Natural killer cell (primary cell): ENCODE data around the gene TOP3B. TPM values are rescaled to one million over a fixed set of nuclear protein-coding genes. Genes with fewer than 3 reads are reported as not detected.
A peak's percentile ranks its signal among the peaks of the same experiment; 100 is the strongest.

Source experiments
- ATAC-seq, 3 donors: fragments of 150-1000 bp in 2 of 3; fragments of 200-7000 bp in 1 of 3; cut with Tn5 transposase; 1 replicate in 1 of 3; 2 replicates in 2 of 3; pipeline ENCODE4 v1.10.0; 2021; ENCODE audit warnings: mild to moderate bottlenecking in 2 of 3, moderate library complexity in 2 of 3
- DNase-seq, 2 donors: peaks; one replicate each; pipeline versions ENCODE4 v3.0.0 to v3.0.0-alpha.2; 2013 to 2021; ENCODE audit warnings: mixed read lengths in 1 of 2
- H3K27ac ChIP-seq: one replicate; pipeline ENCODE4 v1.5.1; 2013; ENCODE audit warnings: mild to moderate bottlenecking, low read length
- H3K27me3 ChIP-seq: one replicate; pipeline ENCODE4 v1.6.1; 2013; ENCODE audit warnings: low read length; ENCODE audit not compliant: control insufficient read depth, insufficient read depth
- H3K36me3 ChIP-seq: one replicate; pipeline ENCODE4 v1.6.1; 2013; ENCODE audit warnings: low read length; ENCODE audit not compliant: control insufficient read depth, insufficient read depth
- H3K4me1 ChIP-seq: one replicate; pipeline ENCODE4 v1.6.1; 2013; ENCODE audit warnings: low read length; ENCODE audit not compliant: control insufficient read depth, insufficient read depth
- H3K4me3 ChIP-seq: one replicate; pipeline ENCODE4 v1.5.1; 2013; ENCODE audit warnings: low read length
- H3K9me3 ChIP-seq: one replicate; pipeline ENCODE4 v1.6.1; 2013; ENCODE audit warnings: low read length; ENCODE audit not compliant: control insufficient read depth, insufficient read depth
- H3K27ac Mint-ChIP-seq, 2 donors: one replicate each; pipeline ENCODE4 v1.8.0; 2022; ENCODE audit warnings: mild to moderate bottlenecking in 2 of 2, mixed read lengths in 2 of 2, moderate library complexity in 1 of 2
- H3K27me3 Mint-ChIP-seq, 2 donors: one replicate each; pipeline ENCODE4 v1.8.0; 2022; ENCODE audit warnings: low read depth in 2 of 2, mixed read lengths in 2 of 2
- H3K36me3 Mint-ChIP-seq: one replicate; pipeline ENCODE4 v1.8.0; 2022; ENCODE audit warnings: mixed read lengths
- H3K4me1 Mint-ChIP-seq, 2 donors: one replicate each; pipeline ENCODE4 v1.8.0; 2022; ENCODE audit warnings: mixed read lengths in 2 of 2
- H3K4me3 Mint-ChIP-seq: one replicate; pipeline ENCODE4 v1.8.0; 2022; ENCODE audit warnings: mild to moderate bottlenecking, moderate library complexity, mixed read lengths
- H3K9me3 Mint-ChIP-seq, 2 donors: one replicate each; pipeline ENCODE4 v1.8.0; 2022; ENCODE audit warnings: mixed read lengths in 2 of 2
- WGBS: methylation state at CpG from one replicate; pipeline ENCODE4 v1.1.7; 2013; ENCODE audit warnings: missing lambda C conversion rate; ENCODE audit not compliant: insufficient coverage; 5-methylcytosine and 5-hydroxymethylcytosine counted together
- intact Hi-C: fragments of 100-400 bp; cut with micrococcal nuclease; formaldehyde crosslinking; loops from one replicate; pipeline ENCODE4 v1.14.2; 2022
- total RNA-seq, 4 donors: library from RNA; stranded (reverse); fragments of 120-200 nt in 1 of 4; gene quantifications; one replicate each; pipeline versions ENCODE4 v1.2.3 to v1.2.4, GENCODE V29; 2013 to 2022
- TF ChIP-seq, protein P1 (sequence below): fragments of 200-600 bp; IDR thresholded peaks from one replicate; pipeline ENCODE4 v1.8.0; 2022; ENCODE audit warnings: antibody characterized with exemption

TOP3B gene
- total RNA-seq, 3 donors from 2014 or later (not counting 1 experiment from before 2014, with no cell fraction given) = 45.8 to 66.0 (median 62.7) TPM

DNA sequence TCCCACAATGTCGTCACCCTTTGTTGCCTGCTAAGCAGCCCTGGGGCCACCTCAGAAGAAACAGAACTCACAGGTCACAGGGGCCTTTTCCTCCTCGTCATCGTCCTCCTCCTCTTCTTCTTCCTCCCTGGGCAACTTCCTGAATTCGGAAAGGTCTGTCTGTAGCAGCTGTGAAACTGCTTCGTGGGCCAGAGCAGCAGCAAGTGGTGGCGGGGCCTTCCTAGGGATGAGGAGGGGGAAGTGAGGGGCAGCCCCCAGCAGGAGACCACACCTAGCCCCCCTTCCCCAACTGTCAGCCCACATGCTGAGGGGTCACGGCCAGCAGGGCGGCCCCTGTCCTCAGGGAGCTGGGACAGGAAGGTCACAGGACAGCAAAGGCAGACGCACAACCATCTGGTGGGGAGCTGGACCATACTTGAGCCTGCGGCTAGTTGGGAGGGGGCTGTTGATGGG is 43.1 kb downstream of the TOP3B start:
- no peak for ATAC-seq
- peak overlapping the region; percentile 56 for H3K4me3 Mint-ChIP-seq
- H3K27me3 Mint-ChIP-seq = no peaks in the 10 kb centered on the region
- 63% methylated on average over 10 of the region's 10 CpGs for whole genome bisulfite sequencing
- Histone ChIP-seq H3K27me3 (no peaks in the 10 kb centered on the region), H3K4me3 (no peak overlapping the region), H3K27ac (peak overlapping the region; percentile 55), H3K4me1 (peaks cover 63% of the 10 kb centered on the region), H3K36me3 (no peaks in the 10 kb centered on the region), H3K9me3 (no peaks in the 10 kb centered on the region)
- intact Hi-C loops = loop anchor here (2.0 kb wide), 1 partner anchor 13 kb away; the partner anchor contains the start of gene PPM1F
- H3K4me1 Mint-ChIP-seq = peaks cover 22 to 42% of the 10 kb centered on the region in 2 donors
- H3K36me3 Mint-ChIP-seq = no peaks in the 10 kb centered on the region
- H3K27ac Mint-ChIP-seq = peak overlapping the region; percentile 70 to 92
- H3K9me3 Mint-ChIP-seq = no peaks in the 10 kb centered on the region
- DNase-seq = peak in 1 of 2 donors; percentile 10
- TF ChIP-seq, protein P1, sequence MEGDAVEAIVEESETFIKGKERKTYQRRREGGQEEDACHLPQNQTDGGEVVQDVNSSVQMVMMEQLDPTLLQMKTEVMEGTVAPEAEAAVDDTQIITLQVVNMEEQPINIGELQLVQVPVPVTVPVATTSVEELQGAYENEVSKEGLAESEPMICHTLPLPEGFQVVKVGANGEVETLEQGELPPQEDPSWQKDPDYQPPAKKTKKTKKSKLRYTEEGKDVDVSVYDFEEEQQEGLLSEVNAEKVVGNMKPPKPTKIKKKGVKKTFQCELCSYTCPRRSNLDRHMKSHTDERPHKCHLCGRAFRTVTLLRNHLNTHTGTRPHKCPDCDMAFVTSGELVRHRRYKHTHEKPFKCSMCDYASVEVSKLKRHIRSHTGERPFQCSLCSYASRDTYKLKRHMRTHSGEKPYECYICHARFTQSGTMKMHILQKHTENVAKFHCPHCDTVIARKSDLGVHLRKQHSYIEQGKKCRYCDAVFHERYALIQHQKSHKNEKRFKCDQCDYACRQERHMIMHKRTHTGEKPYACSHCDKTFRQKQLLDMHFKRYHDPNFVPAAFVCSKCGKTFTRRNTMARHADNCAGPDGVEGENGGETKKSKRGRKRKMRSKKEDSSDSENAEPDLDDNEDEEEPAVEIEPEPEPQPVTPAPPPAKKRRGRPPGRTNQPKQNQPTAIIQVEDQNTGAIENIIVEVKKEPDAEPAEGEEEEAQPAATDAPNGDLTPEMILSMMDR = no peak

DNA sequence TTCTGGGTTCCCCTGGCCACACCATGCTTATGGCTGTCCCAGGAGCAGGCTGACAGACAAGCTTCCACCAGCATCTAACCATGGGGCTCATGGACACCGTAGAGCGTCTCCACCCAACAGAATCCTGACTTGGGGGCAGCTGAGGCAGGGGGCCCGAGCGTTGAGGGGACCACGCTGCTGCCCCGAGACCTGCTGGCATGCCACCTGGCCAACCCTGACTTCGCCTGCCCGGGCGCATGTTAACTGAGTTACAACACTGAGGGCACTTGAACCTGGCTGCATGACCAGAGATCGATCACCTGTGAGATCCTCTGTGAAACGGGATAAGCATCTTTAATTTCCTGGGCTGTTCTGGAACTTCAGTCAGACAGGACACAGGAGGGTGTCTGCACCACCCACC is 43.7 kb downstream of the TOP3B start:
- peaks cover 63% of the 10 kb centered on the region for H3K4me1 ChIP-seq
- H3K36me3 ChIP-seq = no peaks in the 10 kb centered on the region
- H3K9me3 ChIP-seq = no peaks in the 10 kb centered on the region
- peaks cover 22 to 42% of the 10 kb centered on the region in 2 donors for H3K4me1 Mint-ChIP-seq
- DNase-seq = no peak
- 84% methylated on average over 11 of the region's 11 CpGs for WGBS
- peak overlapping the region; percentile 92 for H3K4me3 Mint-ChIP-seq
- H3K27ac ChIP-seq = peak overlapping the region; percentile 55
- no peak for ATAC-seq
- H3K27me3 ChIP-seq = no peaks in the 10 kb centered on the region
- H3K9me3 Mint-ChIP-seq = no peaks in the 10 kb centered on the region
- H3K4me3 ChIP-seq = no peak overlapping the region
- intact Hi-C loops = loop anchor here (1.0 to 2.0 kb wide), 2 partner anchors 14 to 226 kb away; partner anchors contain the start of gene PPM1F
- TF ChIP-seq, protein P1 = no peak
- no peaks in the 10 kb centered on the region for H3K27me3 Mint-ChIP-seq
- H3K36me3 Mint-ChIP-seq = no peaks in the 10 kb centered on the region
- peak overlapping the region; percentile 77 to 92 for H3K27ac Mint-ChIP-seq

DNA sequence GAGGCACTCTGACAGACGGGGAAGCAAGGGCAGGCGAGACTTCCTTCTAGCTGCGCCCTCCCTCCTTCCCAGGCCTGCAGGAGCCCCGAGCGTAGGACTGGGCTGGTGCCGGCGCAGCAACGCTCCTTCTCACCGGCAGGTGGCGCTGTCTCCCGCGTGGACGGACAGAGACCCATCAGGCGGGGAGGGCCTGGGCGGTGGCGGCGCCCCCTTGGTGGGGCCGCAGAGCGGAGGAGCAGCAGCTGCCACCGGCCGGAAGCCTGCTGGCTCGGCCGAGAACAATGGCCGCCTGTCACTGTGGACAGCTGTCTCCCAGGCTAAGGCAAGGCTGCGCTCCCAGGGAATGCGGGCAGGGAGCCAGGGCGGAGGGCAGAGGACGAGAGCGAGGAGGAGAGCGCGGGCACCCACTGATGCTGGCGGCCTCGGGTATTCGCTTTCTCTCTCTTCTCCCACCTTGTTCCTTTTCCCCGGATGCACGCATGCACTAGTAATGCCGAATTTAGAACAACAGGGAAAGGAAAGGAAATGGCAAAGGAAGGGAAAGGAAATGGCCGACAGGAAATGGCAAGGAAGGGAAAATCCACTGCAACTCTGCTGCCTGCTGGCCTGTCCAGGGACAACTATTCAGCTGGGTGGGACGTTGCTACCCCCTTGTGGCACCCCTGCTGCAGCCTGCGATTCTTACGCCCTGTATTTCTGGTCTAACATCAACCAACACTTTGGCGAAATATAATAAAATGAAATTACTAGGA is 44.3 kb downstream of the TOP3B start:
- WGBS = 1% methylated on average over 37 of the region's 42 CpGs

More for the DNA sequence above, 44.3 kb downstream of the TOP3B start:
- Histone ChIP-seq H3K36me3 (peaks cover 4% of the 10 kb centered on the region), H3K9me3 (no peaks in the 10 kb centered on the region), H3K4me3 (peak overlapping the region; percentile 55), H3K4me1 (peaks cover 63% of the 10 kb centered on the region), H3K27ac (peak overlapping the region; percentile 77), H3K27me3 (no peaks in the 10 kb centered on the region)
- no peaks in the 10 kb centered on the region for H3K27me3 Mint-ChIP-seq
- intact Hi-C loops = loop anchor here (1.0 to 2.0 kb wide), 2 partner anchors 15 to 225 kb away; partner anchors contain the start of gene PPM1F
- H3K4me1 Mint-ChIP-seq = peaks cover 22 to 42% of the 10 kb centered on the region in 2 donors
- H3K4me3 Mint-ChIP-seq = peak overlapping the region; percentile 92
- H3K36me3 Mint-ChIP-seq = no peaks in the 10 kb centered on the region
- TF ChIP-seq, protein P1 = peak; percentile 97
- H3K9me3 Mint-ChIP-seq = no peaks in the 10 kb centered on the region
- DNase-seq = peak; percentile 93 to 95
- H3K27ac Mint-ChIP-seq = peak overlapping the region; percentile 77 to 92
- ATAC-seq = peak; percentile 94 to 99 (median 96)
